COLO668 (cell line): ENCODE measurements around the gene PDE5A.

Experiments used
- DNase-seq: peaks from one replicate; lab custom pipeline; 2025; ENCODE audit not compliant: unreplicated experiment; lab: John Stamatoyannopoulos, UW

PDE5A gene

DNA sequence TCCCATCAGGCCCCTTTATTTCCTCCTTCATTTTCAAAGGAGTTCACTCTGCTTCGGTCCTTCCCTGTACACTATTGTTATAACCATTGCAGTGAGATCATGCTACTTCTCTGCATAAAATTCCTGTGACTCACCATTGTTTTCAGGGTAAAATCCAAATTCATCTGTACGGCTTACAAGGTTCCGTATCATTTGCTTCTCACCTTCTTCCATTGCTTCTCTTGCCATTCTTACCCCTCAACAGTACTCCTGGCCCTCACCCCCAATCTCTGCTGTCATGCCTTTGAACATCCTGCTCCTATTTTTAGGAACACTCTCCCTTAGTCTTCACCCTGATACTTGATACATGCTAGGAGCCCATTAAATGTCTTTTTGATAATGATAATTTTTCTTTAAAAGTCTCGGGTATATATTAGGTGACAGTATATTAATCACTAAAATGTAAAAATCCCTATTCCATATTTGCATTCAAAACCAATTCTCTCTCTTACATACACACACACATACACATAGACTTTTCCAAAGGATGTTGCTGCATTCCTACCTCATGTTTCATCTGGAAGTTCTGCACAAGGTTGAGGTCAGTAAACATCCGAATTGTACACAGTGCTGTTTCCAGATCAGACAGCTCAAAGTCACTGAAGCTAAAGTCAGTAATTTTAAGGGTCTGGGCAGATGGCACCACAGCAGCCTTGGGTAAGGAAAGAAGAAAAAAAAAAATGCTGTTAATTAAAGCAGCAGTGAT lies 103.4 kb downstream of the PDE5A start:
- DNase-seq, result no peak

DNA sequence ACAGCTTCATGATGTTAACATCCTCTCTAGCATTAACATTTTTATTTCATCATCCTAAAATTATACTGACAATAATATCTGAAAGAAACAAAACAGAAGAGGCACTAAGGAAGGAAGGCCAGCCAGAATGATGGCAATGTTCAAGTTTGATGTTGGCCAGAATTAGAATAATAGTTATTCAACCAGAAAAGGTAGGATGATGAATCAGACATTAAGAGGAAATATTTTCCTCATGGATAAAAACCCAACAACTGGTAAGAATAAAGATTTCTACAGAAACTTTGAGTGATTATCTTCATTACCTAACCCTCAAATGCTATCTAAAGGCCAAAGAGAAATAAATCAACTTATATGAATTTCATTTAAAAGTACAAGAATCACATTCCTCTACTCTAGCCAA lies 105.2 kb downstream of the PDE5A start:
- DNase-seq, result no peak

DNA sequence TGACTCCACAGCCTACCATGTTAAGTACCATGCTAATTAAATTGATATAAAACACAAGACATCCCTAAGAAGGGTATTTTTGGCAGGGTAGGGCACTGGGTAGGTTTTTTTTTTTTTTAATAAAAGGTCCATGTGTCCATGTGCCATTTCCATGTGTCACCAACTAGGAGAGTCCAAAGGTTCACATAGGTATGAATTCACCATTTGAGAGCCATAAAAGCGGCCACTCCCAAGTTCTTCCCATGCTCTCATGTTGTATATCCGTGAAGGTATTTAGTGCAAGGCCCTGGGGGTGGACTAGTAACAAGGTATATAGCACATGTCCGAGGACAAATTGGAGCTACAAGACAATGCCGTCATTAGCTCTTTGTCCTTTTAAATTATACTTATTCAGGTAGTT lies 107.3 kb downstream of the PDE5A start:
- no peak for DNase-seq

DNA sequence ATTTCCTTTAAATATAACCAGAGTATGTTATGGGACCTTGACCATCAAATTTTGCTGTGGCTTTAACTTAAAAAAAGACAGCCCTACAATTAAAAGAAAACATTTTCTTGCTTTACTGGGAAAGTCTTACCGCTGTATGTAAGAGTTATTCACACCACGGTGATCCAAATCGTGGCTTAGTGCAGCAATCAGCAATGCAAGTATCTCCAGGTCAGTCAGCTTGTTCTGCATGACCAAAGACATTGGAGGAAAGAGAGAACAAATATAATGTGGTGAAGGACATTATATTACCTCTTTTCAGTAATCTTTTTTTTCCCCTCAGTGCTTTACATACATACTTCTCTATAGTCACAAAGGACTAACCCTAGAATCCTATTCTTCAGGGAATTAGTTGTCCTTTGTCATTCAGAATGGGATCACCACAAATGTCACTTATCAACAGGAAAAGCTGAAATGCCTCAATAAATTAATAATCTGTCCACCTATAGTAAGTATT lies 109.6 kb downstream of the PDE5A start:
- no peak for DNase-seq

DNA sequence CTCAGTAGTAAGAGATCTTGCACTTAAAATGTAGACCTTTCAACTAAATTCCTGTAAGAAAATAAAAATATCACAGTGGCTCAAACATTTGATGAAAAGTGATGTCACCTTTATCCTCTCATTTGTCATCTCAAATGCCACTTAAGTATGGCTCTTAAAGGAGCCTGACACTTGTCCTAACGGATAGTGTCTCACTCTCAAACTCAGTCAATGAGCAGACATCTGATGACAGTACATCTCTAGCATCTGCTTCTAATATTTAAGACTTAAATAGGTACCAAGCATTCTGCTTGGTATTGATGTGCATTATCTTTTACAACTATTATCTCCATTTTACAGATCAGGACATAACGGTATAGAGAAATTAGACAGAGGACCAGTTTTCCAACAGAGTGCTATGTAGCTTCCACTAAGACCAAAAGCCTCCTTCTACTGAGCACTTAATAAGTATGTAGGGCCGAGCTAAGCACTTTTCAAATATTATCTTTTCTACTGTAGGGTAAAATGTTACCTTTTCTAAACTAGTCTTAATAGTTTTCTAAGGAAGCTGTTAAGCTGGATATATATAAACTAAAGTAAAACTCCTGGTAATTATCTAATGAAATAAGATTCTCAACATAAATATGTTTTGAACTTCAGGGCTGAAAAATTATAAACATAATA lies 110.2 kb downstream of the PDE5A start:
- no peak for DNase-seq

DNA sequence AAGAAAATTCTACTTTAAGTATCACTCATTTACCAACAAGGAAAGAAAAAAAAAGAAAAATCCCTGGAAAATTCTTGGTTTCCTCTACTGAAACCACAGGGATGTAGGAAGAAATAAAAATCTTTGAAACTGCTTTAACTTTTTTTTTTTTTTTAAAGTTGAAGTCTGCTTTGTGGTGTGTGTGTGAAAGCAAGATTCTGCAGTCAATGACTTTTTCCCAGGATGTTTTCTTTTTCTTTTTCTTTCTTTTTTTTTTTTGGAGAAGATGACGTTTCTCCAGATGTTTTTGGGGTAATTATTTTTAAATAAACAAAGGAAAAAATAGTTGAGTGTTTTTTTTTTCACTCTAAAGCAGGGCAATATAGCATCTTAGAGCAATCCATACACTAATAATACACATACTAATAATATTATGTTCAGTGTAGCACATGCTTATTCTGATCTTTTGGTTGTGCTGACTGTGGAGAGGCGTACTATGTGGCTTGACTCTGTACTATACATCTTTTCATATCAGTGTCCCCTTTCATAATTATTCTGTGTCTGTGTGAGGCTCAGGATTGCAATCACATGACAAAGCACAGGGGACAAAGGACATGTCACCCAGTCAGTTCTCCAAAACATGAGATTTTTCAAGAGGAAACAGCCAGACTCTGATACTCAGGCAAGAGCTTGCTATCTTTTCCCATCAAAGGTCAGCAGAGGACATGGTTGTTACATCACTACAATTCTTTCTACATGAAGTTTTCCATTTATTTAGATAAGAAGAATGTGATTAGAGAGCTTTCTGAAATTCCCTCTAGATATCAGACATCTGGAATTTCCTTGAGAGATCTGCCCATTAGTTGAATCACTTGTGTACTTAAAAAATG lies 111.0 kb downstream of the PDE5A start:
- no peak for DNase-seq

DNA sequence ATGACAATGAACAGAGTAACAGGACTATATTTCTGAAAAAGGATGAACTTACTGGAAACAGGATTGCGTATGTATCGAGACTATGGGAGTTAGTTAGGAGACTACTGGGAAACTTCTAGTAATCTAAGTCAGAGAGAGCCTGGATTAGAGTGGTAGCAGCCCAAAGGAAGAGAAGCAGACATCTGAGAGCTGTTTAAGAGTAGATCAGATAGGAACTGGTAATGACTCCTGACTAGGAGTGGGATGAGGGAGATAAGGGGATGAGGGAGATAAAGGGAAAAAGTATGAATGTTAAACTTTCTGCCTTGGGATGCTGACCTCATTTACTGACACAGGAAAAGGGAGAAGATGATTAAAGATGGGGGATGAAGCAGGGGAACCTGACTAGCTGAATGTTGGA lies 116.2 kb downstream of the PDE5A start:
- no peak for DNase-seq

DNA sequence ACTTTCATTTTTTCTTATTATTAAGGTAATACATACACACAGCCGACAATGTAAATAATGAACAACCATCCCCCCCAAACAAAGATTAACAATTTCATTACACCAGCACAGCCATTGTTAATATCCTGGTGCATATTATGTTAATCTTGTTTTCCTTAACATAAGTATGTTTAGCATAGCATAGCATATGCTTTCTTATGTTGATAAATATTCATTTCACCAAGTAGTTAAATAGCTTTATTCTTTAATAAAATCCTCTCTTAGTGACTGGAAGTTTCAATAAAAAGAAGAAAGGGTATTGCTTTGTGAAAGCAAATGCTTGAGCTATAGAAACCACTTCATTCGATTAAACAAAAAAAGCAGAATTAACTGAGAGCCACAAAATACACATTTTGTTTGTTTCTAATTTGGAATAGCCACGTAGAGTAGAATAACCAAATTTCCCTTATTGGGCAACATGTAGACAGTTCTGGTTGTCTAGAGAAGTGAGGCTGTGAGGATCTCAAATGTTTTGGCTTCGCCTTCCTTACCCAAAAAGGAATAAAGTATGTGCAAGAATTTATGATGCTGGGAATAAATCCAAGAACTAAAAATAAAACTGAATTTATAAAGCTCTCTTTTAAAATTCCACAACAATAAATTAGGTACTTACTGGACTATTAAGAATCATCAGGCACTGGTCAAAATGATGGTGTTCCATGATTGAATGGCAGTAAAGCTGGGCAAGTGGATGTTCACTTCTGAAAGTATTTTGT lies 118.0 kb downstream of the PDE5A start:
- no peak for DNase-seq

DNA sequence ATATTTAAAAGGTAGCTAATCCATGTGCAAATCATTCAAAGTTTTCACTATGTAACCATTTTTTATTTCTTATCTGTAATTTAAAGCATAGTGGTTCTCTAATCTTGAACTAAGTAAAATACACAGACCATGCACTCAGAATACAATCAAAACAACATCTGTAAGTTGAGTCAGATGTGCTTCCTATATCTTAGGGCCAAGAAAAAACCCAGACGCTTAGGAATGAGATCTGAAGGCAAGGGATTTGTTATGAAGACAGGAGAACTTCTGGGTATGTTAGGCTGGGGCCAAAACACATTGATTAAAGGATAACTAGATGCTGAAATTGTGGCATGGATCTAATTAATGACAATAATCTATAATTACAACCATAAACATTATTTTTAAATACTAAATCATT lies 120.3 kb downstream of the PDE5A start:
- DNase-seq, result no peak

DNA sequence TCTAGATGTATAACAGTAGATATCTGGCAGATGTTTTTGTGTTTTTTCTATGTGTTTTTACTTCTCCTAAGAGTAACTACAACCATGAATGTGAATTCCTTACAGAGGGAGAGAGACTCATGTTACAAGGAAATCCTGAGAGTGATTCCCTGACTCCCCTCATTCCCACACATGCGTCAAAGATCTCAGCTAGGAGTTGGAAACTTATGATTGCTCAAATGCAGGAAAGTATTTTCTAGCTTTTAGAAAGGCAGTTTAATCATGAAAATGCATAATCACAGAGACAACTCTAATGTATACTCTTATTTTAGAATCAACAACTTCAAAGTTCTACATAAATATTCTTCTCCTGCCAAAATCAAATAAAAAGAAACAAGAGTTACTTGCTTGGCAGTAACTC lies 121.8 kb downstream of the PDE5A start:
- DNase-seq, result no peak

DNA sequence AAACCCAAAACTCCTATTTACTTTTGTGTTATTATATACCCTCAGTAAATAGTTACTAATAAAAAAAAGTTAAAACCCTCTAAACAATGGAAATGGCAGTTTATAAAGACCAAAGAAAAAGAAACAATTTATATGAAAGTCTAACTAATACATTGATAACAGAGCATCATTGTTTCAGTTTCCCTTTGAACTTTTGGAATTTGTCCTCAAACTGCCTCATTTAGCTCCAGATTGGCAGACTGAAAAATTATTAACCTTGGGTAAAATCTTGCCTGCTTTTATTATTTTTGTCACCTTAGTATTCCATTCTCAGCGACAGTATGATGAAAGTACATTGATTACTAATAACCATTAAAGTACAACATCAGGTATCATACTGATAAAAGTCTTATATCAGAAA lies 124.0 kb downstream of the PDE5A start:
- no peak for DNase-seq

DNA sequence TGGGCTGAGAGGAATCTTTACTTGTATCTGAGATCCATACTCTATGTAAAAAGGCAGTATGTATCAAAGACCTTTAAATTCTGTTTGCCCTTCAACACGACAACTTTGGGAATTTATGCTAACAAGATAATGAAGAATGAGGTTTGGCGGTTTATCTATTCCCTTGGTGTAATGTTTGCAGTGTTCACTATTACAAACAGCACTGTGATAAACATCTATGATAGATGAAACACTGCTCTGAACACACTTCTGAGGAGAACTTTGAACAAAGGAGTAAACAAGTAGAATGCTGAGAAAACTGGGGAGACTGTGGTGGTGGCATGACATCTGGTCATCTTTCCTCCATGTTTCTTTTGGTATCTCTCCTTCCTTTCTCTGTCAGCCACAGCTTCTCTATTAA lies 126.9 kb downstream of the PDE5A start:
- no peak for DNase-seq

DNA sequence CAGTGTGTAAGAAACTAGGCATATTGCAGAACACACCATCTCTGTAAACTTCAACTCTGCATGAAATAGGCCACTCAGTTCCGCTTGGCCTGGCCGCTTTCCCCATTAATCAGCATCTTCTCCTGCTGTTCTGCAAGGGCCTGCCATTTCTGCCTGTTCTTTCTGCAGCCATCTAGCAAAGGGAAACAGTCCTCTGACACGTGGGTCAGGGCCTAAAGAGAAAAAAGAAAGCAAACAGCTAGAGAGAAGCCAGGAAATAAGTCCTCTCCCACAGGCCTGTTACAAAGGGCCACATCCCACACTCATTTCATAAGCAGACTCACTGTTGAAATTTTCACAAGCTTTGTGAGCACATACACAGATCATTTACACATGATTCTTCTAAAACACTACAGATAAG lies 130.1 kb downstream of the PDE5A start:
- peak; percentile 31 for DNase-seq

DNA sequence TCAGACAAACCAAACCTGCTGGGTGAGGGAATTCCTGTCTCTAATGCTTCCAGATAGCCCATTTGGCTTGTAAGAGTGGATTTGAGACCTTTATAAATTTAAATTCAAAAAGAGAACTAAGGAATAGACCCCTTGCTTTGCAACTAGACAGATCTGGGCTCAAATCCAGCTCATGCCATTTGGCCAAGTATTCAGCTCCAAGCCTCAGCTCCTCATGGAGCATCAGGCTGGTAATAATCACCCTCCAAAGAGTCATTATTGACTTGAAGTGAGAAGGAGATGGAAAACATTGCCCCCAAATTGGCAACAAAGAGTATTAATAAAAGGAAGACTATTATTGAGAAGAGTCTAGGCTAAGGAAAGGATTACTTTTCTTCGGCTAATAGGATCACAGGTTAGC lies 134.7 kb downstream of the PDE5A start:
- DNase-seq, result no peak

DNA sequence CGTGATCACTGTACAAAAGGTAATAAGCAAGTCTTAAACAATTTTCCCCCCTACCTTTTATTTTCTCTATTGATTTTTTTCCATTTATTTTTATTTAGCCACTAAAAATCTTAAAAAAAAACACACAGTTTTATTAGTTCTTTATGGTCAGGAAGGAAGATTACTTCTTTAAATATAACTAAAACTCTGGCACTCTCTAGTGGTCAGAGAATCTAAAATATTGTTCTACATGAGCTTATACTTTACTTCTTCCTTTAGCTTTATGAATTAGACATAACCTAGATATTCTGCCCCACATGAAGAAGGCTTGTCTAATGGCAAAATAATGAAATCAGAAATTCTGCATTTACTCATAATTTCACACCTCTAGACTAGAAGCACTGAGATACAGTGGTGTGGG lies 135.2 kb downstream of the PDE5A start:
- no peak for DNase-seq

DNA sequence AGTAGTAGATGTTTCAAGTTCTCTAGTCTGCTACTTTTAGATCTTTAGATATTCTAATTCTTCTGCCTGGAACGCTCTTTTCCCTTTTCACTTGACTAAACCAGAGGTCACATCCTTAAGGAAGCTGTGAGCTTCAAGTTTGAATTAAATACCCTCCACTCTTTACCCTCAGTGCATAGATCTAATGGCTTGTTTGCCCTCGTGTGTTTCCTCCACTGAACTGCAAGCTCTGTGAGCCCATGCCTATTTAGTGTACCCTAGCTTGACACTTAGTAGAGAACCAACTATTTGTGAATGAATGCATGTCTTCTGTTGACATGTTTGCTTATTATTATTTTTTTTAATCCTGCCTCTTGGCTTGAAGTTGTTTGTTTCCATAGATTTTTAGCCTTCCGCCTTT lies 138.3 kb downstream of the PDE5A start:
- peak; percentile 7 for DNase-seq

DNA sequence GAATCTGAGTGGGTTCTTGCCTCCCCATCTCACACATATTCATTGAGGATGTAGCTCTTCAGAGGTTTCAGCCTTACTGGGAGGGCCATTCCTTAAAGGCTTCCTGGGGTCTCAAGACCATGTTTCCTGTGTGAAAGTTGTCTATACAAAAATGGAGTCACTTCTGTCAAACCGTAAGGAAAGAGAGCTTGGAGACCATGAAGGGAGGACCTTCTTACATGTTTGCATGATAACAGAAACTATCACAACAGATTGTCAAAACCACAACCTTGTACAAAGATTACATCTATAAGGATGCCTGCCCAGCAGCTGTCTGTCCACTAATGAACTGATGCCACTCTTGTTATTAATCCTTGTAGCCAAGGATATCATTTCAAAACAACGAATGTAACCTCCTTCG lies 139.3 kb downstream of the PDE5A start:
- DNase-seq, result no peak

DNA sequence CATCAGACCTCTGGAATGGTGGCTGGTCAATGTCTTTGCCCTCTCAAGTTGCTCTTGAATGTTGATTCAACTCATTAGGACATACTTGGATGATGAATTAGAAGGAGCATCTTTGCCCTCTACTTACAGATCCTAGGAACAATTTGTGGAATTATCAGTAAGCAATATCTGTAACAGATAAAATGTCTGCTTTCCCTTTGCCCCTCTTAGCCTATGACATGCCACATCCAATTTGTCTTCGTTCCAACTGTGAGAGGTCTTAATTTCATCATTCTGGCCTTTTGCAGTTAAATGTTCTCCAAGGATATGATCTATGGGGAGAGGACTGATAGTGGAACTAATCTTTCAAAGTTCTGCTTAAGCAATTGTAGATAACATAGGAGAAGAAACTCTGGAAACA lies 148.3 kb downstream of the PDE5A start:
- DNase-seq, result no peak

DNA sequence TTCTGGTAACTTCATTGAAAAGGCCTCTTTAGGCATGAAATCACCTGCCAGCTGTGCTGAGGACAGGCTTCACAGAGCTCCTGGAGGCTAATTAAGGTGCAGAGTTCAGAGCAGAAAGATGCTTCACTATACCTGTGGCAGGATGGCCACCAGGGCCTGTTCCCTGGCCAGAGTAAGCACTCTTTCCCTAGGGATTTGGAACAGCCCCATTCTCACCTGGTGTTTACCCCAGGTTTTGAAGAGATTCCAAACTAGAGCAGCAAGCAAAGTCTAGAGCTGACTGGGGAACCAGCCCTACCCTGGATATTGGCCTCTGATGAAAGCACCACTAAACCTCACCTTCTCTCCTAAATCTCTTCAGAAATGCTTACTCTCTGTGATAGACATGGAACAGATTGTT lies 148.8 kb downstream of the PDE5A start:
- DNase-seq, result no peak

DNA sequence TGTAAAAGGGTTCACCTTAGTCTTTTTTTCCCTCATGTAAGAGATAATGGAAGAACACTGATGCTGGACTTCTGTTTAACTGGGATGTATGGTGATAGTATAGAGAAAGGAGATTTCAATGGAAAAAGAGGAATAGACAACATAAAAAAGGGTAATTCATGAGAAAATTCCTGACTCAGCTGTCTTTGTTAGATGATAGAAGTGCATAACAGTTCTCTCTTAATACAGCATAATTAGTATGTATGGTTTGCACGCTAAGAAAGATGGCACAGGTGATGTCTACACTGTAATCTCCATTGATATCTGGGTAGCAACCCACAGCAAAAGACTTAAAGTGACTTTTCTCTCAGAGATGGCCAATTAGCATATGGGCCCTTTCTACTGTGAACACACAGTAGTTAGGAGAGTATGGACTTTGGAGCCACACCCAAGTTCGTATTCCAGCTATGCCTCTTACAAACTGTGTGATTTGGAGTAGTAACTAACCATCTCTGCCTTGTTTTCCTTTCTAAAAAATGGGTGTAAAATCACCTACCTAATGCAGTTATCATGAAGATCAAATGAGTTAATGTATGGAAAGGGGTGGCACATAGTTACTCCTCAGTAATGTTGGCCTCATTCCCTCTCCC lies 149.3 kb downstream of the PDE5A start:
- no peak for DNase-seq
